Measurements from ENCODE around the gene S1PR1.

- no peak for TF ChIP-seq USF1 (IDR thresholded peaks at IDR 0.05)
- no peak for TF ChIP-seq RAD21 (IDR thresholded peaks at IDR 0.05; ENCODE audit: low read depth)
- no peak for TF ChIP-seq MAX (IDR thresholded peaks at IDR 0.05)
- TF ChIP-seq TAF1 (IDR thresholded peaks at IDR 0.05; ENCODE audit: low read depth): no peak
- no peak for TF ChIP-seq EP300 (IDR thresholded peaks at IDR 0.05; ENCODE audit: borderline replicate concordance)
- no peak for TF ChIP-seq FOXM1 (IDR thresholded peaks at IDR 0.05; ENCODE audit: borderline replicate concordance, low read depth)
- no peak for TF ChIP-seq NFIC (IDR thresholded peaks at IDR 0.05)
- TF ChIP-seq EGR1 (IDR thresholded peaks at IDR 0.05): no peak
- TF ChIP-seq CREB1 (IDR thresholded peaks at IDR 0.05; ENCODE audit: low read depth): no peak
- TF ChIP-seq YY1 (IDR thresholded peaks at IDR 0.05; ENCODE audit: low read depth): no peak
- no peak for TF ChIP-seq REST (IDR thresholded peaks at IDR 0.05; ENCODE audit: low read depth)
Measured at GRCh38 chr1:101261623-101262022, 24.8 kb downstream of the S1PR1 start.
